Common myeloid progenitor, CD34-positive (primary cell): ENCODE measurements around the gene ENOSF1.
A peak's percentile ranks its signal among the peaks of the same experiment; 100 is the strongest.

Experiments used
- CTCF ChIA-PET: fragments of 350-600 bp; sonication (Branson Sonifier 250); formaldehyde crosslinking; loops from one replicate; lab custom pipeline; 2021; ENCODE audit warnings: antibody characterized with exemption; lab: Charles Lee
- POLR2A ChIA-PET: fragments of 350-600 bp; sonication (Branson Sonifier 250); formaldehyde crosslinking; loops from one replicate; lab custom pipeline; 2021; ENCODE audit warnings: antibody characterized with exemption; lab: Charles Lee
- DNase-seq, 3 donors: peaks; one replicate each; pipeline versions ENCODE4 v3.0.0 to v3.0.0-alpha.2; 2013
- H3K27ac ChIP-seq, 2 experiments: 1 replicate in 1 of 2; 2 replicates in 1 of 2; pipeline ENCODE4 v1.7.0; 2013; ENCODE audit warnings: inconsistent platforms in 2 of 2, low read length in 2 of 2, mild to moderate bottlenecking in 2 of 2, low read depth in 1 of 2, moderate library complexity in 1 of 2; ENCODE audit not compliant: severe bottlenecking in 2 of 2, insufficient read depth in 1 of 2, poor library complexity in 1 of 2
- H3K27me3 ChIP-seq, 5 experiments: replicated peaks in 2 of 5; 1 replicate in 3 of 5; 2 replicates in 2 of 5; pipeline versions ENCODE4 v1.6.1 to v1.7.0; 2013; ENCODE audit warnings: low read length in 4 of 5, mild to moderate bottlenecking in 2 of 5, moderate library complexity in 2 of 5, inconsistent platforms in 1 of 5; ENCODE audit not compliant: insufficient read depth in 5 of 5, control insufficient read depth in 4 of 5
- H3K36me3 ChIP-seq, 4 experiments: 1 replicate in 2 of 4; 2 replicates in 2 of 4; pipeline versions ENCODE4 v1.6.1 to v1.7.0; 2013; ENCODE audit warnings: low read length in 3 of 4, control low read depth in 1 of 4, mild to moderate bottlenecking in 1 of 4; ENCODE audit not compliant: control insufficient read depth in 4 of 4, insufficient read depth in 4 of 4
- H3K4me1 ChIP-seq, 4 experiments: 1 replicate in 3 of 4; 2 replicates in 1 of 4; pipeline versions ENCODE4 v1.6.1 to v1.7.1; 2013; ENCODE audit warnings: low read length in 3 of 4, mild to moderate bottlenecking in 3 of 4, control low read depth in 1 of 4, inconsistent platforms in 1 of 4, moderate library complexity in 1 of 4; ENCODE audit not compliant: control insufficient read depth in 4 of 4, insufficient read depth in 4 of 4; ENCODE audit errors: control extremely low read depth in 1 of 4
- H3K4me3 ChIP-seq, 7 experiments: 1 replicate in 4 of 7; 2 replicates in 3 of 7; pipeline versions ENCODE4 v1.5.1 to v1.7.0; 2013; ENCODE audit warnings: mild to moderate bottlenecking in 7 of 7, low read length in 6 of 7, moderate library complexity in 6 of 7, inconsistent platforms in 2 of 7, low read depth in 2 of 7, control low read depth in 1 of 7; ENCODE audit not compliant: insufficient read depth in 4 of 7, control insufficient read depth in 1 of 7; ENCODE audit errors: extremely low read depth in 1 of 7
- H3K9me3 ChIP-seq, 5 experiments: 1 replicate in 4 of 5; 2 replicates in 1 of 5; pipeline versions ENCODE4 v1.6.1 to v1.7.1; 2013; ENCODE audit warnings: low read length in 4 of 5, mild to moderate bottlenecking in 2 of 5, inconsistent platforms in 1 of 5, low read depth in 1 of 5, moderate library complexity in 1 of 5; ENCODE audit not compliant: control insufficient read depth in 4 of 5, insufficient read depth in 2 of 5; ENCODE audit errors: control extremely low read depth in 1 of 5
- WGBS: methylation state at CpG from one replicate; pipeline ENCODE4 v1.1.5; 2013; ENCODE audit not compliant: insufficient coverage; 5-methylcytosine and 5-hydroxymethylcytosine counted together

The ENOSF1 gene

GRCh38 chr18:717003-717402, 4.6 kb upstream of the ENOSF1 start:
- POLR2A ChIA-PET: interaction anchor here (0.5 kb wide), 1 partner anchor 18 kb away, joined by 4 read pairs; no protein-coding TSS in a partner anchor
- H3K4me1 ChIP-seq: peaks cover 0 to 5% (median under 1%) of the 10 kb centered on the region in 4 experiments

GRCh38 chr18:715626-716025, 3.2 kb upstream of the ENOSF1 start:
- peak in 2 of 3 donors; percentile 54 to 58 for DNase-seq
- Histone ChIP-seq H3K27me3 (no peaks in the 10 kb centered on the region), H3K4me3 (no peak overlapping the region), H3K27ac (no peak overlapping the region), H3K36me3 (no peaks in the 10 kb centered on the region), H3K4me1 (peaks cover 5 to 14% (median 9%) of the 10 kb centered on the region in 4 experiments), H3K9me3 (no peaks in the 10 kb centered on the region)
- 60% methylated on average over 1 of the region's 1 CpG for WGBS
- ChIA-PET POLR2A (interaction anchor here (0.6 kb wide), 1 partner anchor 82 kb away, joined by 3 read pairs; no protein-coding TSS in a partner anchor), CTCF (interaction anchor here (0.7 to 2.7 kb wide), 7 partner anchors 24 to 123 kb away, joined by 3 to 9 read pairs (median 4); no protein-coding TSS in a partner anchor)

More at GRCh38 chr18:717003-717402, 4.6 kb upstream of the ENOSF1 start:
- Histone ChIP-seq H3K4me3 (no peak overlapping the region), H3K9me3 (no peaks in the 10 kb centered on the region), H3K27me3 (no peaks in the 10 kb centered on the region), H3K27ac (no peak overlapping the region), H3K36me3 (no peaks in the 10 kb centered on the region)
- WGBS: 92% methylated on average over 2 of the region's 4 CpGs
- CTCF ChIA-PET: interaction anchor here (1.1 to 1.5 kb wide), 2 partner anchors 10 to 122 kb away, joined by 3 to 4 read pairs; no protein-coding TSS in a partner anchor
- DNase-seq: no peak

GRCh38 chr18:713135-713490, 683 bp upstream of the ENOSF1 start:
- Histone ChIP-seq H3K27ac (no peak overlapping the region), H3K4me1 (peaks cover 5 to 17% (median 9%) of the 10 kb centered on the region in 4 experiments), H3K27me3 (no peaks in the 10 kb centered on the region), H3K9me3 (no peaks in the 10 kb centered on the region), H3K36me3 (peaks cover 4 to 16% (median 8%) of the 10 kb centered on the region in 4 experiments), H3K4me3 (peak overlapping the region; percentile 45 to 98 (median 67))
- ChIA-PET CTCF (interaction anchor here (0.8 to 1.8 kb wide), 10 partner anchors 10 to 1841 kb away, joined by 3 to 6 read pairs (median 4); partner anchors contain the start of gene TYMS), POLR2A (no interaction called here)
- 90% methylated on average over 18 of the region's 23 CpGs for WGBS
- no peak for DNase-seq

GRCh38 chr18:711657-712400, 601 bp downstream of the ENOSF1 start:
- Histone ChIP-seq H3K4me1 (peaks cover 5 to 17% (median 9%) of the 10 kb centered on the region in 4 experiments), H3K27me3 (no peaks in the 10 kb centered on the region), H3K27ac (peak overlapping the region; percentile 26 to 89), H3K4me3 (peak overlapping the region; percentile 64 to 98 (median 84)), H3K36me3 (peaks cover 5 to 24% (median 9%) of the 10 kb centered on the region in 4 experiments), H3K9me3 (no peaks in the 10 kb centered on the region)
- WGBS: 0% methylated on average over 26 of the region's 42 CpGs
- peak; percentile 87 to 92 (median 90) for DNase-seq
- ChIA-PET POLR2A (no interaction called here), CTCF (interaction anchor here (0.7 to 1.8 kb wide), 8 partner anchors 11 to 1842 kb away, joined by 3 to 6 read pairs (median 4); partner anchors contain the start of gene TYMS)

- ChIA-PET POLR2A (no interaction called here), CTCF (interaction anchor here (1.4 kb wide), 1 partner anchor 86 kb away, joined by 9 read pairs; no protein-coding TSS in a partner anchor)
- H3K9me3 ChIP-seq: no peaks in the 10 kb centered on the region
- peaks cover 6 to 26% (median 9%) of the 10 kb centered on the region in 4 experiments for H3K36me3 ChIP-seq
- WGBS: 0% methylated on average over 5 of the region's 8 CpGs
- H3K27ac ChIP-seq: peak overlapping the region; percentile 26 to 89
- no peaks in the 10 kb centered on the region for H3K27me3 ChIP-seq
- DNase-seq: no peak
- peak overlapping the region in 6 of 7 experiments; percentile 77 to 98 (median 88) for H3K4me3 ChIP-seq
- H3K4me1 ChIP-seq: peaks cover 5 to 17% (median 9%) of the 10 kb centered on the region in 4 experiments
Measured at GRCh38 chr18:711310-711656, 1.1 kb downstream of the ENOSF1 start.

- Histone ChIP-seq H3K27ac (peak overlapping the region in 1 of 2 experiments; percentile 89), H3K4me3 (peak overlapping the region in 6 of 7 experiments; percentile 77 to 98 (median 88)), H3K27me3 (no peaks in the 10 kb centered on the region), H3K4me1 (peaks cover 5 to 17% (median 9%) of the 10 kb centered on the region in 4 experiments), H3K9me3 (no peaks in the 10 kb centered on the region), H3K36me3 (peaks cover 6 to 31% (median 11%) of the 10 kb centered on the region in 4 experiments)
- WGBS: no CpG with 5 or more reads among the region's 3 CpGs
- ChIA-PET POLR2A (no interaction called here), CTCF (interaction anchor here (1.4 to 2.9 kb wide), 3 partner anchors 18 to 86 kb away, joined by 3 to 9 read pairs (median 8); no protein-coding TSS in a partner anchor)
- DNase-seq: no peak
Measured at GRCh38 chr18:710418-711300, 1.8 kb downstream of the ENOSF1 start.
